Spinal cord (tissue), 10 donors: ENCODE data around the gene PRKCE. TPM values are rescaled to one million over a fixed set of nuclear protein-coding genes. Genes with fewer than 3 reads are reported as not detected.
"Not testable (repeated sequence)": the region's sequence is repeated elsewhere in the genome, so short reads cannot be mapped to it uniquely, and the experiment has no call there.

Experiments
- DNase-seq, 6 donors: peaks; one replicate each; pipeline versions ENCODE4 v3.0.0 to v3.0.0-alpha.2; 2013 to 2015; ENCODE audit warnings: low spot score in 6 of 6, low read depth in 4 of 6
- H3K27ac ChIP-seq: one replicate; pipeline ENCODE4 v1.5.1; 2013; ENCODE audit warnings: low read depth, low read length, control low read depth
- H3K27me3 ChIP-seq: one replicate; pipeline ENCODE4 v1.6.1; 2013; ENCODE audit warnings: low read length; ENCODE audit not compliant: control insufficient read depth, insufficient read depth
- H3K36me3 ChIP-seq: one replicate; pipeline ENCODE4 v1.6.1; 2013; ENCODE audit warnings: low read length; ENCODE audit not compliant: control insufficient read depth, insufficient read depth
- H3K4me1 ChIP-seq: one replicate; pipeline ENCODE4 v1.6.1; 2013; ENCODE audit warnings: low read length; ENCODE audit not compliant: control insufficient read depth, insufficient read depth
- H3K4me3 ChIP-seq: one replicate; pipeline ENCODE4 v1.5.1; 2013; ENCODE audit warnings: low read depth, low read length, control low read depth
- H3K9me3 ChIP-seq: one replicate; pipeline ENCODE4 v1.6.1; 2013; ENCODE audit warnings: low read length; ENCODE audit not compliant: control insufficient read depth, insufficient read depth
- WGBS: methylation state at CpG from one replicate; pipeline ENCODE4 v1.1.5; 2013; ENCODE audit warnings: missing lambda C conversion rate; ENCODE audit not compliant: insufficient coverage; 5-methylcytosine and 5-hydroxymethylcytosine counted together
- polyA plus RNA-seq, 2 donors: library from polyadenylated mRNA; unstranded; fragments of 120-200 nt; gene quantifications; one replicate each; pipeline ENCODE4 v1.2.1, GENCODE V29; 2013; ENCODE audit not compliant: insufficient read length in 2 of 2
- total RNA-seq, 2 donors: library from RNA; depleted of rRNA in 1 of 2; stranded (reverse); fragments of 120-200 nt in 1 of 2; fragments of >200 nt in 1 of 2; gene quantifications; one replicate each; pipeline versions ENCODE4 v1.2.3 to v1.2.4, GENCODE V29; 2013 to 2014
- donor health status: healthy.

PRKCE gene
- total and polyA plus RNA-seq, 4 donors = 22.9 to 48.5 (median 37.4) TPM

- Histone ChIP-seq H3K9me3 (no peaks in the 10 kb centered on the region), H3K27ac (no peak overlapping the region), H3K27me3 (no peaks in the 10 kb centered on the region), H3K4me1 (peaks cover 6% of the 10 kb centered on the region), H3K36me3 (no peaks in the 10 kb centered on the region), H3K4me3 (no peak overlapping the region)
- DNase-seq = no peak
These were observed 62.1 kb downstream of the PRKCE start for GRCh38 chr2:45713591-45713990.

GRCh38 chr2:45714679-45715078, 63.2 kb downstream of the PRKCE start:
- WGBS = 95% methylated on average over 3 of the region's 3 CpGs
- H3K27ac ChIP-seq = no peak overlapping the region
- H3K4me1 ChIP-seq = peaks cover 6% of the 10 kb centered on the region
- H3K27me3 ChIP-seq = no peaks in the 10 kb centered on the region
- H3K4me3 ChIP-seq = no peak overlapping the region
- no peaks in the 10 kb centered on the region for H3K36me3 ChIP-seq
- no peak for DNase-seq
- no peaks in the 10 kb centered on the region for H3K9me3 ChIP-seq

- Histone ChIP-seq H3K4me1 (peaks cover 2% of the 10 kb centered on the region), H3K36me3 (no peaks in the 10 kb centered on the region), H3K27me3 (no peaks in the 10 kb centered on the region), H3K4me3 (no peak overlapping the region), H3K27ac (no peak overlapping the region), H3K9me3 (no peaks in the 10 kb centered on the region)
- WGBS = 87% methylated on average over 4 of the region's 5 CpGs
- no peak for DNase-seq
These were observed 64.3 kb downstream of the PRKCE start for GRCh38 chr2:45715601-45716379.

GRCh38 chr2:45716432-45716831, 65.0 kb downstream of the PRKCE start:
- not testable (repeated sequence) for H3K4me1 ChIP-seq, H3K36me3 ChIP-seq
- 75% methylated on average over 1 of the region's 1 CpG for WGBS

GRCh38 chr2:45716915-45717314, 65.4 kb downstream of the PRKCE start:
- H3K9me3 ChIP-seq = no peaks in the 10 kb centered on the region
- H3K27ac ChIP-seq = no peak overlapping the region
- no peak for DNase-seq
- H3K4me1 ChIP-seq = peaks cover 2% of the 10 kb centered on the region
- H3K36me3 ChIP-seq = no peaks in the 10 kb centered on the region
- no peak overlapping the region for H3K4me3 ChIP-seq
- H3K27me3 ChIP-seq = no peaks in the 10 kb centered on the region

More at GRCh38 chr2:45716432-45716831, 65.0 kb downstream of the PRKCE start:
- H3K9me3 ChIP-seq, DNase-seq, H3K27me3 ChIP-seq, H3K4me3 ChIP-seq, H3K27ac ChIP-seq: not testable (repeated sequence)

GRCh38 chr2:45720210-45720609, 68.7 kb downstream of the PRKCE start:
- no peak overlapping the region for H3K27ac ChIP-seq
- H3K9me3 ChIP-seq = no peaks in the 10 kb centered on the region
- 93% methylated on average over 3 of the region's 6 CpGs for WGBS
- H3K27me3 ChIP-seq = no peaks in the 10 kb centered on the region
- H3K36me3 ChIP-seq = no peaks in the 10 kb centered on the region
- DNase-seq = no peak
- no peaks in the 10 kb centered on the region for H3K4me1 ChIP-seq
- no peak overlapping the region for H3K4me3 ChIP-seq

- Histone ChIP-seq H3K9me3 (no peaks in the 10 kb centered on the region), H3K4me3 (no peak overlapping the region), H3K36me3 (no peaks in the 10 kb centered on the region), H3K4me1 (no peaks in the 10 kb centered on the region), H3K27ac (no peak overlapping the region), H3K27me3 (no peaks in the 10 kb centered on the region)
- DNase-seq = no peak
- WGBS = 71% methylated on average over 1 of the region's 1 CpG
These were observed 69.7 kb downstream of the PRKCE start for GRCh38 chr2:45721150-45721549.

GRCh38 chr2:45722477-45722876, 71.0 kb downstream of the PRKCE start:
- no peak for DNase-seq
- no peaks in the 10 kb centered on the region for H3K4me1 ChIP-seq
- no peak overlapping the region for H3K27ac ChIP-seq
- no peak overlapping the region for H3K4me3 ChIP-seq
- H3K36me3 ChIP-seq = no peaks in the 10 kb centered on the region
- 100% methylated on average over 2 of the region's 5 CpGs for WGBS
- no peaks in the 10 kb centered on the region for H3K27me3 ChIP-seq
- no peaks in the 10 kb centered on the region for H3K9me3 ChIP-seq

- Histone ChIP-seq H3K9me3 (no peaks in the 10 kb centered on the region), H3K27ac (no peak overlapping the region), H3K36me3 (no peaks in the 10 kb centered on the region), H3K4me1 (no peaks in the 10 kb centered on the region), H3K27me3 (no peaks in the 10 kb centered on the region), H3K4me3 (no peak overlapping the region)
- no CpG with 5 or more reads among the region's 2 CpGs for WGBS
- DNase-seq = no peak
These were observed 72.4 kb downstream of the PRKCE start for GRCh38 chr2:45723857-45724256.

GRCh38 chr2:45724335-45724734, 72.9 kb downstream of the PRKCE start:
- WGBS = 75% methylated on average over 1 of the region's 2 CpGs
- H3K36me3 ChIP-seq = no peaks in the 10 kb centered on the region
- H3K4me3 ChIP-seq = no peak overlapping the region
- H3K4me1 ChIP-seq = no peaks in the 10 kb centered on the region
- H3K27me3 ChIP-seq = no peaks in the 10 kb centered on the region
- no peak overlapping the region for H3K27ac ChIP-seq
- H3K9me3 ChIP-seq = no peaks in the 10 kb centered on the region
- DNase-seq = no peak
